Sigmoid colon (tissue), 7 donors: Measurements from ENCODE around the gene CPSF4. TPM values are rescaled to one million over a fixed set of nuclear protein-coding genes. Genes with fewer than 3 reads are reported as not detected.
"Not testable (repeated sequence)": the region's sequence is repeated elsewhere in the genome, so short reads cannot be mapped to it uniquely, and the experiment has no call there.

Experiments
- DNase-seq: peaks from one replicate; pipeline ENCODE4 v3.0.0-alpha.2; 2019
- H3K27ac ChIP-seq, 4 donors: fragments of 200-600 bp; sonication (generic); one replicate each; pipeline ENCODE4 v1.5.1; 2016 to 2019; ENCODE audit warnings: mild to moderate bottlenecking in 1 of 4
- H3K27me3 ChIP-seq, 3 donors: fragments of 200-600 bp; sonication (generic); one replicate each; pipeline ENCODE4 v1.5.1; 2019; ENCODE audit warnings: mild to moderate bottlenecking in 1 of 3
- H3K36me3 ChIP-seq, 4 donors: fragments of 200-600 bp; sonication (generic); one replicate each; pipeline ENCODE4 v1.5.1; 2016 to 2019
- H3K4me1 ChIP-seq, 4 donors: fragments of 200-600 bp; sonication (generic); one replicate each; pipeline ENCODE4 v1.5.1; 2017 to 2019
- H3K4me3 ChIP-seq, 4 donors: fragments of 200-600 bp; sonication (generic); one replicate each; pipeline ENCODE4 v1.5.1; 2017 to 2019; ENCODE audit warnings: mild to moderate bottlenecking in 2 of 4, moderate library complexity in 1 of 4
- H3K9me3 ChIP-seq, 4 donors: fragments of 200-600 bp in 3 of 4; sonication (generic) in 3 of 4; one replicate each; pipeline versions ENCODE4 v1.5.1 to v1.6.1; 2013 to 2019
- CTCF ChIP-seq, 4 experiments: fragments of 450-650 bp in 3 of 4; fragments of 200-600 bp in 1 of 4; IDR thresholded peaks; one replicate each; pipeline ENCODE4 v1.5.1; 2016 to 2019; ENCODE audit warnings: antibody characterized with exemption in 4 of 4, mild to moderate bottlenecking in 3 of 4, moderate library complexity in 2 of 4
- EP300 ChIP-seq, 4 donors: sonication (generic); formaldehyde crosslinking; IDR thresholded peaks; one replicate each; pipeline ENCODE4 v1.6.1; 2017; ENCODE audit warnings: antibody characterized with exemption in 4 of 4
- POLR2A ChIP-seq, 2 donors: fragments of 450-650 bp; IDR thresholded peaks; one replicate each; pipeline ENCODE4 v1.6.1; 2016; ENCODE audit warnings: antibody characterized with exemption in 2 of 2, mild to moderate bottlenecking in 2 of 2, moderate library complexity in 2 of 2
- POLR2AphosphoS5 ChIP-seq, 4 donors: sonication (generic); formaldehyde crosslinking; IDR thresholded peaks; one replicate each; pipeline ENCODE4 v1.6.1; 2017; ENCODE audit warnings: antibody characterized with exemption in 4 of 4
- WGBS, 2 donors: extraction: QIAGEN DNeasy Blood & Tissue Kit; methylation state at CpG; one replicate each; pipeline ENCODE4 v1.1.7; 2013; 5-methylcytosine and 5-hydroxymethylcytosine counted together
- intact Hi-C: fragments of 100-400 bp; cut with DNase I; formaldehyde crosslinking; loops from one replicate; pipeline ENCODE4 v1.15.1; 2023
- polyA plus RNA-seq, 3 donors: library from polyadenylated mRNA; stranded (reverse); fragments of 200-250 nt; gene quantifications; one replicate each; pipeline ENCODE4 v1.2.3, GENCODE V29; 2013
- total RNA-seq, 4 donors: library from RNA; depleted of rRNA; stranded (reverse); fragments of >200 nt; gene quantifications; one replicate each; pipeline ENCODE4 v1.1.0, GENCODE V29; 2016
- donor health status: healthy with polysubstance abuse.
- donor health status: Bipolar disorder and iron deficiency.
- donor health status: healthy.

CPSF4 gene
- total and polyA plus RNA-seq, 7 donors: 12.7 to 32.3 (median 28.0) TPM

GRCh38 chr7:99422625-99423024 is 16.1 kb upstream of the CPSF4 start:
- no peak for DNase-seq
- no peak overlapping the region for H3K4me3 ChIP-seq
- no peaks in the 10 kb centered on the region for H3K4me1 ChIP-seq
- intact Hi-C loops: no loop called here
- H3K9me3 ChIP-seq: no peaks in the 10 kb centered on the region
- H3K36me3 ChIP-seq: peaks cover 30 to 77% (median 49%) of the 10 kb centered on the region in 4 donors
- 32 to 72% methylated on average over 5 of the region's 5 CpGs for WGBS, 2 donors
- H3K27ac ChIP-seq: no peak overlapping the region
- no peaks in the 10 kb centered on the region for H3K27me3 ChIP-seq
- TF ChIP-seq CTCF (IDR thresholded peaks at IDR 0.05): no peak
- no peak for TF ChIP-seq POLR2A (IDR thresholded peaks at IDR 0.05)
- no peak for TF ChIP-seq EP300 (IDR thresholded peaks at IDR 0.05)
- TF ChIP-seq POLR2AphosphoS5 (IDR thresholded peaks at IDR 0.05): no peak

- Histone ChIP-seq H3K27me3 (no peaks in the 10 kb centered on the region), H3K4me3 (no peak overlapping the region), H3K36me3 (peaks cover 10 to 76% (median 39%) of the 10 kb centered on the region in 4 donors), H3K9me3 (no peaks in the 10 kb centered on the region), H3K27ac (no peak overlapping the region), H3K4me1 (no peaks in the 10 kb centered on the region)
- 91 to 95% methylated on average over 24 of the region's 24 CpGs for WGBS, 2 donors
- intact Hi-C loops: no loop called here
- DNase-seq: no peak
- TF ChIP-seq POLR2A (IDR thresholded peaks at IDR 0.05): no peak
- no peak for TF ChIP-seq CTCF (IDR thresholded peaks at IDR 0.05)
- TF ChIP-seq POLR2AphosphoS5 (IDR thresholded peaks at IDR 0.05): no peak
- TF ChIP-seq EP300 (IDR thresholded peaks at IDR 0.05): no peak
Measured at GRCh38 chr7:99424932-99425730, 13.6 kb upstream of the CPSF4 start.

GRCh38 chr7:99428972-99429566 is 9.7 kb upstream of the CPSF4 start:
- Histone ChIP-seq H3K9me3 (no peaks in the 10 kb centered on the region), H3K27ac (no peak overlapping the region), H3K4me3 (no peak overlapping the region), H3K36me3 (peaks cover 5 to 78% (median 42%) of the 10 kb centered on the region in 4 donors), H3K4me1 (no peaks in the 10 kb centered on the region), H3K27me3 (no peaks in the 10 kb centered on the region)
- intact Hi-C loops: no loop called here
- no peak for DNase-seq
- no peak for TF ChIP-seq EP300 (IDR thresholded peaks at IDR 0.05)
- TF ChIP-seq POLR2A (IDR thresholded peaks at IDR 0.05): no peak
- TF ChIP-seq CTCF (IDR thresholded peaks at IDR 0.05): no peak
- no peak for TF ChIP-seq POLR2AphosphoS5 (IDR thresholded peaks at IDR 0.05)
- WGBS, 2 donors: 88 to 89% methylated on average over 10 of the region's 10 CpGs

GRCh38 chr7:99429756-99430155 is 9.0 kb upstream of the CPSF4 start:
- no peaks in the 10 kb centered on the region for H3K27me3 ChIP-seq
- no peaks in the 10 kb centered on the region for H3K4me1 ChIP-seq
- H3K36me3 ChIP-seq: peaks cover 5 to 78% (median 40%) of the 10 kb centered on the region in 4 donors
- H3K27ac ChIP-seq: no peak overlapping the region
- intact Hi-C loops: no loop called here
- TF ChIP-seq POLR2A (IDR thresholded peaks at IDR 0.05): no peak
- no peak for TF ChIP-seq CTCF (IDR thresholded peaks at IDR 0.05)
- no peak for TF ChIP-seq EP300 (IDR thresholded peaks at IDR 0.05)
- TF ChIP-seq POLR2AphosphoS5 (IDR thresholded peaks at IDR 0.05): no peak
- DNase-seq: no peak
- WGBS, 2 donors: 94 to 95% methylated on average over 8 of the region's 8 CpGs
- H3K4me3 ChIP-seq: no peak overlapping the region
- no peaks in the 10 kb centered on the region for H3K9me3 ChIP-seq

- DNase-seq, H3K27ac ChIP-seq, H3K27me3 ChIP-seq, H3K4me3 ChIP-seq, intact Hi-C loops, H3K4me1 ChIP-seq, H3K9me3 ChIP-seq: not testable (repeated sequence)
- WGBS, 2 donors: 52 to 82% methylated on average over 13 of the region's 13 CpGs
- H3K36me3 ChIP-seq: peaks cover 5 to 72% (median 36%) of the 10 kb centered on the region in 4 donors
Measured at GRCh38 chr7:99431756-99432540, 6.8 kb upstream of the CPSF4 start.
